H9 (cell line): Measurements from ENCODE around the gene SDR39U1. TPM values are rescaled to one million over a fixed set of nuclear protein-coding genes. Genes with fewer than 3 reads are reported as not detected.

Source experiments
- DNase-seq: peaks from one replicate; pipeline ENCODE4 v3.0.0-alpha.2; 2017
- H2AFZ ChIP-seq: one replicate; pipeline ENCODE4 v1.6.1; 2013; ENCODE audit warnings: mild to moderate bottlenecking, low read length, control low read depth, moderate library complexity
- H2AK5ac ChIP-seq: 2 replicates; pipeline ENCODE4 v1.6.1; 2013; ENCODE audit warnings: low read length, control low read depth, mixed read lengths; ENCODE audit not compliant: insufficient read length
- H2BK120ac ChIP-seq: one replicate; pipeline ENCODE4 v1.6.1; 2013; ENCODE audit warnings: low read depth, mild to moderate bottlenecking, low read length, control low read depth, inconsistent platforms; ENCODE audit not compliant: poor library complexity, severe bottlenecking
- H2BK12ac ChIP-seq: 2 replicates; pipeline ENCODE4 v1.6.1; 2013; ENCODE audit warnings: low read length, control low read depth, mixed read lengths, low read depth; ENCODE audit not compliant: insufficient read length
- H2BK15ac ChIP-seq: 2 replicates; pipeline ENCODE4 v1.6.1; 2013; ENCODE audit warnings: low read depth, low read length, control low read depth
- H2BK20ac ChIP-seq: one replicate; pipeline ENCODE4 v1.6.1; 2013; ENCODE audit warnings: low read depth, mild to moderate bottlenecking, low read length, control low read depth, inconsistent platforms; ENCODE audit not compliant: poor library complexity, severe bottlenecking
- H2BK5ac ChIP-seq: 2 replicates; pipeline ENCODE4 v1.6.1; 2013; ENCODE audit warnings: low read length, control low read depth, mixed read lengths; ENCODE audit not compliant: insufficient read length
- H3K14ac ChIP-seq: 2 replicates; pipeline ENCODE4 v1.6.1; 2013; ENCODE audit warnings: low read length, control low read depth; ENCODE audit not compliant: insufficient read depth
- H3K18ac ChIP-seq: 2 replicates; pipeline ENCODE4 v1.6.1; 2013; ENCODE audit warnings: low read depth, mild to moderate bottlenecking, mixed read lengths, low read length, control low read depth; ENCODE audit not compliant: insufficient read length
- H3K23ac ChIP-seq: 2 replicates; pipeline ENCODE4 v1.6.1; 2013; ENCODE audit warnings: low read length, control low read depth, mixed read lengths, low read depth; ENCODE audit not compliant: insufficient read length
- H3K23me2 ChIP-seq: 2 replicates; pipeline ENCODE4 v1.6.1; 2013; ENCODE audit warnings: low read depth, mild to moderate bottlenecking, mixed read lengths, low read length, control low read depth; ENCODE audit not compliant: insufficient read length, poor library complexity, severe bottlenecking
- H3K27ac ChIP-seq: 2 replicates; pipeline ENCODE4 v1.5.1; 2013; ENCODE audit warnings: low read length, control low read depth, mixed read lengths, low read depth; ENCODE audit not compliant: insufficient read length
- H3K27me3 ChIP-seq: 2 replicates; pipeline ENCODE4 v1.6.1; 2013; ENCODE audit warnings: low read length, control low read depth, inconsistent platforms; ENCODE audit not compliant: insufficient read depth
- H3K4ac ChIP-seq: 2 replicates; pipeline ENCODE4 v1.6.1; 2013; ENCODE audit warnings: low read depth, mild to moderate bottlenecking, control low read depth, inconsistent platforms, low read length, moderate library complexity
- H3K4me1 ChIP-seq: 2 replicates; pipeline ENCODE4 v1.6.1; 2013; ENCODE audit warnings: low read length, control low read depth, inconsistent platforms; ENCODE audit not compliant: insufficient read depth
- H3K4me2 ChIP-seq: 2 replicates; pipeline ENCODE4 v1.6.1; 2013; ENCODE audit warnings: low read length, control low read depth, mixed read lengths; ENCODE audit not compliant: insufficient read length, insufficient read depth
- H3K56ac ChIP-seq: 2 replicates; pipeline ENCODE4 v1.6.1; 2013; ENCODE audit warnings: low read depth, mild to moderate bottlenecking, mixed read lengths, low read length, control low read depth; ENCODE audit not compliant: insufficient read length
- H3K79me1 ChIP-seq: 2 replicates; pipeline ENCODE4 v1.6.1; 2013; ENCODE audit warnings: low read depth, mild to moderate bottlenecking, moderate library complexity, low read length, control low read depth, inconsistent platforms; ENCODE audit not compliant: insufficient read depth, poor library complexity, severe bottlenecking
- H3K79me2 ChIP-seq: 2 replicates; pipeline ENCODE4 v1.6.1; 2013; ENCODE audit warnings: low read length, control low read depth, inconsistent platforms; ENCODE audit not compliant: insufficient read depth
- H3K9ac ChIP-seq: 2 replicates; pipeline ENCODE4 v1.6.1; 2013; ENCODE audit warnings: low read length, control low read depth, mixed read lengths; ENCODE audit not compliant: insufficient read length; ENCODE audit errors: extremely low read depth
- H3K9me3 ChIP-seq: one replicate; pipeline ENCODE4 v1.6.1; 2013; ENCODE audit warnings: low read depth, low read length, inconsistent platforms; ENCODE audit not compliant: control insufficient read depth
- H3T11ph ChIP-seq: one replicate; pipeline ENCODE4 v1.6.1; 2013; ENCODE audit warnings: mild to moderate bottlenecking, low read length, control low read depth, inconsistent platforms
- H4K20me1 ChIP-seq: one replicate; pipeline ENCODE4 v1.6.1; 2013; ENCODE audit not compliant: control insufficient read depth, insufficient read length, insufficient read depth
- H4K5ac ChIP-seq: 2 replicates; pipeline ENCODE4 v1.6.1; 2013; ENCODE audit warnings: low read depth, mild to moderate bottlenecking, mixed read lengths, low read length, control low read depth; ENCODE audit not compliant: insufficient read length
- H4K8ac ChIP-seq: replicated peaks from 2 replicates; pipeline ENCODE4 v1.6.1; 2013; ENCODE audit warnings: low read length, control low read depth, mixed read lengths, low read depth; ENCODE audit not compliant: insufficient read length
- H4K91ac ChIP-seq: 2 replicates; pipeline ENCODE4 v1.6.1; 2013; ENCODE audit warnings: low read depth, mild to moderate bottlenecking, moderate library complexity, mixed read lengths, low read length, control low read depth; ENCODE audit not compliant: insufficient read length
- H3K27ac Mint-ChIP-seq, 3 experiments: 2 replicates in 2 of 3; 3 replicates in 1 of 3; pipeline ENCODE4 v1.8.0; 2020 to 2021; ENCODE audit warnings: mixed read lengths in 3 of 3, mild to moderate bottlenecking in 1 of 3, moderate library complexity in 1 of 3
- H3K27me3 Mint-ChIP-seq: 2 replicates; pipeline ENCODE4 v1.8.0; 2021; ENCODE audit warnings: low read depth, mild to moderate bottlenecking, moderate library complexity, mixed read lengths
- H3K36me3 Mint-ChIP-seq, 3 experiments: 2 replicates in 2 of 3; 3 replicates in 1 of 3; pipeline ENCODE4 v1.8.0; 2020 to 2021; ENCODE audit warnings: low read depth in 3 of 3, mixed read lengths in 3 of 3; ENCODE audit not compliant: insufficient read depth in 1 of 3
- H3K4me1 Mint-ChIP-seq, 2 experiments: 2 replicates each; pipeline ENCODE4 v1.8.0; 2020; ENCODE audit warnings: mixed read lengths in 2 of 2
- H3K4me3 Mint-ChIP-seq, 2 experiments: 2 replicates in 1 of 2; 3 replicates in 1 of 2; pipeline ENCODE4 v1.8.0; 2020 to 2021; ENCODE audit warnings: mild to moderate bottlenecking in 2 of 2, mixed read lengths in 2 of 2, moderate library complexity in 1 of 2
- H3K9me3 Mint-ChIP-seq, 2 experiments: 2 replicates in 1 of 2; 3 replicates in 1 of 2; pipeline ENCODE4 v1.8.0; 2020; ENCODE audit warnings: mild to moderate bottlenecking in 2 of 2, mixed read lengths in 2 of 2, moderate library complexity in 1 of 2
- WGBS: extraction: QIAGEN DNeasy Blood & Tissue Kit; methylation state at CpG from one replicate; pipeline ENCODE4 v1.1.7; 2013; ENCODE audit warnings: missing lambda C conversion rate, low lambda C conversion rate, mixed read lengths; ENCODE audit not compliant: insufficient read length; ENCODE audit errors: extremely low coverage; 5-methylcytosine and 5-hydroxymethylcytosine counted together
- total RNA-seq: library from RNA; stranded (reverse); gene quantifications from 2 replicates; pipeline ENCODE4 v1.2.1, GENCODE V29; 2021
- TF ChIP-seq, protein P1 (sequence below): fragments of 200-600 bp; sonication (generic); conservative IDR thresholded peaks from 3 replicates; pipeline ENCODE4 v1.8.0; 2021; ENCODE audit warnings: antibody characterized with exemption, mild to moderate bottlenecking

The SDR39U1 gene
- total RNA-seq, 1 experiment from 2014 or later = 56.2 TPM

DNA sequence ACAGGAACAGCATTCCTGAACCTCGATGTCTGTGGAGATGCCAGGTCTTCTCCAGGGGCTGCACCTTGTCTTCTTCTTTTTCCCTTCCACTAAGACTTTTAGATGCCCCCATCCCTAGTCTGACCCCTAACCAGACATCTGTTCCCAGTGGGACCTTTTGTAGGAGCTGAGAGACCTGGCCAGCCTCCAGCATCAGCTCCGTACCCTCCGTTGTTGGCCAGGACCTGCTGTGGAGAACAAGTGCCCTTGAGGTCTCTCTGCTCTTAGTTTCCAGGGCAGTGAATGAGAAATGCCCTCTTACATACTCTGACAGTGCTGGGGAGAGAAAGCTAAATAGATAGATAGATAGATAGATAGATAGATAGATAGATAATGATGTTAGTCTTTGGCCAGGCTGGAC is 16.8 kb upstream of the SDR39U1 start:
- no CpG with 5 or more reads among the region's 3 CpGs for WGBS
- Histone ChIP-seq H2BK120ac (no peak overlapping the region), H3K4ac (no peak overlapping the region)

More for the DNA sequence above, 16.8 kb upstream of the SDR39U1 start:
- H3K4me3 Mint-ChIP-seq = no peak overlapping the region; a peak in 1 of 5 replicates
- H2BK5ac ChIP-seq = no peak overlapping the region
- H3K23ac ChIP-seq = no peak overlapping the region
- H3K56ac ChIP-seq = no peak overlapping the region
- no peak for DNase-seq
- H2BK20ac ChIP-seq = no peak overlapping the region
- H4K8ac ChIP-seq = no peak overlapping the region
- no peak overlapping the region for H3T11ph ChIP-seq
- TF ChIP-seq, protein P1, sequence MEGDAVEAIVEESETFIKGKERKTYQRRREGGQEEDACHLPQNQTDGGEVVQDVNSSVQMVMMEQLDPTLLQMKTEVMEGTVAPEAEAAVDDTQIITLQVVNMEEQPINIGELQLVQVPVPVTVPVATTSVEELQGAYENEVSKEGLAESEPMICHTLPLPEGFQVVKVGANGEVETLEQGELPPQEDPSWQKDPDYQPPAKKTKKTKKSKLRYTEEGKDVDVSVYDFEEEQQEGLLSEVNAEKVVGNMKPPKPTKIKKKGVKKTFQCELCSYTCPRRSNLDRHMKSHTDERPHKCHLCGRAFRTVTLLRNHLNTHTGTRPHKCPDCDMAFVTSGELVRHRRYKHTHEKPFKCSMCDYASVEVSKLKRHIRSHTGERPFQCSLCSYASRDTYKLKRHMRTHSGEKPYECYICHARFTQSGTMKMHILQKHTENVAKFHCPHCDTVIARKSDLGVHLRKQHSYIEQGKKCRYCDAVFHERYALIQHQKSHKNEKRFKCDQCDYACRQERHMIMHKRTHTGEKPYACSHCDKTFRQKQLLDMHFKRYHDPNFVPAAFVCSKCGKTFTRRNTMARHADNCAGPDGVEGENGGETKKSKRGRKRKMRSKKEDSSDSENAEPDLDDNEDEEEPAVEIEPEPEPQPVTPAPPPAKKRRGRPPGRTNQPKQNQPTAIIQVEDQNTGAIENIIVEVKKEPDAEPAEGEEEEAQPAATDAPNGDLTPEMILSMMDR = no peak
- H4K5ac ChIP-seq = no peak overlapping the region
- H2BK15ac ChIP-seq = no peak overlapping the region
- H2BK12ac ChIP-seq = no peak overlapping the region
- peaks cover 4 to 6% (median 5%) of the 10 kb centered on the region in 3 experiments; a peak in 6 of 7 replicates for H3K36me3 Mint-ChIP-seq
- no peak overlapping the region for H3K9ac ChIP-seq
- no peak overlapping the region for H3K27ac ChIP-seq
- no peaks in the 10 kb centered on the region for H3K79me2 ChIP-seq
- no peaks in the 10 kb centered on the region for H3K9me3 ChIP-seq
- no peaks in the 10 kb centered on the region for H3K23me2 ChIP-seq
- no peaks in the 10 kb centered on the region for H3K4me1 Mint-ChIP-seq
- H3K18ac ChIP-seq = no peak overlapping the region
- no peak overlapping the region for H2AK5ac ChIP-seq
- H3K27ac Mint-ChIP-seq = peak overlapping the region in 1 of 3 experiments; percentile 28; a peak in 2 of 7 replicates
- H4K20me1 ChIP-seq = no peaks in the 10 kb centered on the region
- H3K4me2 ChIP-seq = no peak overlapping the region
- H3K4me1 ChIP-seq = no peaks in the 10 kb centered on the region
- no peaks in the 10 kb centered on the region for H3K27me3 ChIP-seq
- H3K9me3 Mint-ChIP-seq = peaks cover 11 to 13% of the 10 kb centered on the region in 2 experiments
- peaks cover 2% of the 10 kb centered on the region; the same call in 1 of the 2 replicates for H3K27me3 Mint-ChIP-seq
- no peak overlapping the region for H2AFZ ChIP-seq
- no peak overlapping the region for H4K91ac ChIP-seq
- no peak overlapping the region for H3K14ac ChIP-seq
- no peaks in the 10 kb centered on the region for H3K79me1 ChIP-seq
